Body of pancreas (tissue), 4 donors: ENCODE data around the gene MAEA. TPM values are rescaled to one million over a fixed set of nuclear protein-coding genes. Genes with fewer than 3 reads are reported as not detected.
A peak's percentile ranks its signal among the peaks of the same experiment; 100 is the strongest.

ENCODE experiments used
- ATAC-seq: fragments of 150-250 bp; one replicate; pipeline ENCODE4 v1.9.1; 2016
- DNase-seq, 4 donors: peaks; one replicate each; pipeline ENCODE4 v3.0.0-alpha.2; 2019
- H3K27ac ChIP-seq, 4 donors: fragments of 200-600 bp; sonication (generic); 1 replicate in 3 of 4; 2 replicates in 1 of 4; pipeline versions ENCODE4 v1.5.1 to v1.6.1; 2016 to 2019; ENCODE audit warnings: mild to moderate bottlenecking in 1 of 4, mixed read lengths in 1 of 4, moderate library complexity in 1 of 4
- H3K27me3 ChIP-seq, 2 donors: fragments of 200-600 bp; sonication (generic); one replicate each; pipeline ENCODE4 v1.6.0; 2016; ENCODE audit warnings: mild to moderate bottlenecking in 1 of 2
- H3K36me3 ChIP-seq, 2 donors: fragments of 200-600 bp; sonication (generic); replicated peaks in 1 of 2; 2 replicates each; pipeline ENCODE4 v1.5.1; 2016; ENCODE audit warnings: low read depth in 2 of 2; ENCODE audit not compliant: insufficient read depth in 1 of 2
- H3K4me1 ChIP-seq: fragments of 200-600 bp; sonication (generic); one replicate; pipeline ENCODE4 v1.6.0; 2016
- H3K4me3 ChIP-seq, 2 donors: fragments of 200-600 bp; sonication (generic); 1 replicate in 1 of 2; 2 replicates in 1 of 2; pipeline ENCODE4 v1.5.1; 2016 to 2019
- H3K9me3 ChIP-seq, 3 donors: fragments of 200-600 bp; sonication (generic); 1 replicate in 2 of 3; 2 replicates in 1 of 3; pipeline ENCODE4 v1.5.1; 2016
- CTCF ChIP-seq, 7 experiments: fragments of 450-650 bp in 4 of 7; fragments of 200-600 bp in 3 of 7; sonication (generic) in 3 of 7; IDR thresholded peaks; one replicate each; pipeline ENCODE4 v1.5.1; 2016 to 2019; ENCODE audit warnings: antibody characterized with exemption in 7 of 7
- POLR2A ChIP-seq, 3 donors: fragments of 450-650 bp; IDR thresholded peaks; one replicate each; pipeline ENCODE4 v1.6.1; 2016; ENCODE audit warnings: antibody characterized with exemption in 3 of 3, mild to moderate bottlenecking in 2 of 3
- WGBS, 2 donors: methylation state at CpG; one replicate each; pipeline ENCODE4 v1.1.5; 2017; 5-methylcytosine and 5-hydroxymethylcytosine counted together
- intact Hi-C: fragments of 100-400 bp; cut with DNase I; formaldehyde crosslinking; loops from one replicate; pipeline ENCODE4 v1.15.1; 2023
- total RNA-seq, 2 donors: library from RNA; depleted of rRNA; stranded (reverse); fragments of >200 nt; gene quantifications; one replicate each; pipeline ENCODE4 v1.1.0, GENCODE V29; 2016

MAEA gene
- total RNA-seq, 2 donors from 2014 or later: 68.7 to 88.0 TPM

GRCh38 chr4:1241936-1242505, 47.7 kb upstream of the MAEA start:
- intact Hi-C loops: no loop called here
- no peak overlapping the region for H3K4me3 ChIP-seq
- DNase-seq: peak in 3 of 4 donors; percentile 11 to 19 (median 17)
- 69 to 83% methylated on average over 14 to 24 of the region's 24 CpGs for WGBS, 2 donors
- H3K27ac ChIP-seq: peak overlapping the region in 2 of 4 donors; percentile 12 to 15
- H3K4me1 ChIP-seq: peaks cover 67% of the 10 kb centered on the region
- peaks cover 5 to 9% of the 10 kb centered on the region in 2 donors for H3K36me3 ChIP-seq
- TF ChIP-seq CTCF (IDR thresholded peaks at IDR 0.05) (no peak), POLR2A (IDR thresholded peaks at IDR 0.05) (no peak)
- H3K9me3 ChIP-seq: no peaks in the 10 kb centered on the region
- no peak for ATAC-seq
- H3K27me3 ChIP-seq: no peaks in the 10 kb centered on the region

GRCh38 chr4:1242506-1243450, 46.9 kb upstream of the MAEA start:
- Histone ChIP-seq H3K27ac (peak overlapping the region in 3 of 4 donors; percentile 12 to 97 (median 43)), H3K4me3 (no peak overlapping the region), H3K36me3 (peaks cover 5 to 7% of the 10 kb centered on the region in 2 donors), H3K27me3 (no peaks in the 10 kb centered on the region), H3K9me3 (no peaks in the 10 kb centered on the region), H3K4me1 (peaks cover 72% of the 10 kb centered on the region)
- ATAC-seq: no peak
- no peak for TF ChIP-seq CTCF (IDR thresholded peaks at IDR 0.05)
- peak in 2 of 4 donors; percentile 11 to 12 for DNase-seq
- 84% methylated on average over 20 to 29 of the region's 30 CpGs for WGBS, 2 donors
- intact Hi-C loops: no loop called here

- Histone ChIP-seq H3K9me3 (no peaks in the 10 kb centered on the region), H3K4me1 (peaks cover 71% of the 10 kb centered on the region), H3K36me3 (peaks cover 5 to 7% of the 10 kb centered on the region in 2 donors), H3K27ac (peak overlapping the region; percentile 2 to 97 (median 70)), H3K27me3 (no peaks in the 10 kb centered on the region), H3K4me3 (no peak overlapping the region)
- DNase-seq (peak in 2 of 4 donors; percentile 29 to 40), ATAC-seq (no peak)
- intact Hi-C loops: no loop called here
- TF ChIP-seq POLR2A (IDR thresholded peaks at IDR 0.05): no peak
- TF ChIP-seq CTCF (IDR thresholded peaks at IDR 0.05): peak in 2 of 7 experiments; percentile 15 to 16
- 39 to 54% methylated on average over 8 to 14 of the region's 15 CpGs for WGBS, 2 donors
Measured at GRCh38 chr4:1243451-1244080, 46.1 kb upstream of the MAEA start.

GRCh38 chr4:1244081-1244977, 45.4 kb upstream of the MAEA start:
- TF ChIP-seq POLR2A (IDR thresholded peaks at IDR 0.05) (no peak), CTCF (IDR thresholded peaks at IDR 0.05) (no peak)
- Histone ChIP-seq H3K27me3 (no peaks in the 10 kb centered on the region), H3K4me3 (no peak overlapping the region), H3K4me1 (peaks cover 63% of the 10 kb centered on the region), H3K9me3 (no peaks in the 10 kb centered on the region), H3K27ac (peak overlapping the region; percentile 96 to 99 (median 98)), H3K36me3 (peaks cover 5 to 7% of the 10 kb centered on the region in 2 donors)
- no peak for ATAC-seq
- peak in 2 of 4 donors; percentile 32 to 49 for DNase-seq
- WGBS, 2 donors: 41 to 55% methylated on average over 12 to 33 of the region's 33 CpGs
- intact Hi-C loops: no loop called here
